K562 (cell line): ENCODE data around the gene DERL3. TPM values are rescaled to one million over a fixed set of nuclear protein-coding genes. Genes with fewer than 3 reads are reported as not detected.
A peak's percentile ranks its signal among the peaks of the same experiment; 100 is the strongest.

Experiments used
- FIP1L1 ChIP-seq: fragments of 200-400 bp; formaldehyde crosslinking; IDR thresholded peaks from 2 replicates; pipeline ENCODE4 v1.6.1; 2018; ENCODE audit warnings: mild to moderate bottlenecking, low read depth, low read length; ENCODE audit not compliant: poor library complexity, severe bottlenecking
- KDM5B ChIP-seq: fragments of 200-600 bp; sonication (generic); IDR thresholded peaks from 2 replicates; pipeline ENCODE4 v1.6.1; 2012; ENCODE audit warnings: low read depth, mild to moderate bottlenecking, moderate library complexity, low read length, control low read depth, inconsistent platforms; ENCODE audit not compliant: insufficient replicate concordance
- ZNF431 ChIP-seq: sonication (generic); formaldehyde crosslinking; IDR thresholded peaks from 2 replicates; pipeline ENCODE4 v1.8.0; 2022; ENCODE audit warnings: mild to moderate bottlenecking, missing genetic modification reagents
- polyA plus RNA-seq, 8 experiments: library from polyadenylated mRNA; depleted of rRNA in 4 of 8; stranded (reverse) in 5 of 8; unstranded in 3 of 8; fragments of >200 nt; fragmentation: Nextera tagmentation in 2 of 8; fragmentation: Illumina TruSeq in 1 of 8; extraction: Ambion mirVana in 2 of 8; extraction: Trizol in 1 of 8; gene quantifications; 2 replicates each; pipeline versions ENCODE4 v1.2.1 to v1.2.3, GENCODE V29; 2011 to 2014; ENCODE audit warnings: inconsistent platforms in 1 of 8, missing spikeins in 1 of 8
- total RNA-seq, 7 experiments: library from RNA; depleted of rRNA in 6 of 7; stranded (reverse); fragments of >200 nt in 6 of 7; fragmentation: Illumina TruSeq in 2 of 7; extraction: Trizol in 2 of 7; gene quantifications; 2 replicates each; pipeline versions ENCODE4 v1.2.1 to v1.2.3, GENCODE V29; 2011 to 2021; ENCODE audit warnings: low replicate concordance in 1 of 7
- TF ChIP-seq, protein P1 (sequence below): sonication (generic); formaldehyde crosslinking; IDR thresholded peaks from 2 replicates; pipeline ENCODE4 v1.4.0; 2020; ENCODE audit warnings: mild to moderate bottlenecking, missing genetic modification reagents
- TF ChIP-seq, protein P2 (sequence below): sonication (generic); formaldehyde crosslinking; IDR thresholded peaks from 2 replicates; pipeline ENCODE4 v1.8.0; 2023; ENCODE audit warnings: missing genetic modification reagents, mild to moderate bottlenecking, borderline replicate concordance
- TF ChIP-seq, protein P3 (sequence below): sonication (generic); formaldehyde crosslinking; IDR thresholded peaks from 2 replicates; pipeline ENCODE4 v1.8.1; 2023; ENCODE audit warnings: mild to moderate bottlenecking, missing genetic modification reagents
- TF ChIP-seq, protein P4 (sequence below): fragments of 250-450 bp; sonication (Bioruptor Pico); IDR thresholded peaks from 2 replicates; pipeline ENCODE4 v1.5.0; 2022; ENCODE audit warnings: mild to moderate bottlenecking
- TF ChIP-seq, protein P5 (sequence below): fragments of 450-650 bp; IDR thresholded peaks from 2 replicates; pipeline ENCODE4 v1.7.1; 2018; ENCODE audit warnings: mild to moderate bottlenecking, low read depth; ENCODE audit not compliant: partially characterized antibody

The DERL3 gene
- total and polyA plus RNA-seq, 9 of the 15 experiments (the other 6 are each of a cell fraction or from before 2014, with no cell fraction given) = 1.3 to 12.4 (median 4.8) TPM

DNA sequence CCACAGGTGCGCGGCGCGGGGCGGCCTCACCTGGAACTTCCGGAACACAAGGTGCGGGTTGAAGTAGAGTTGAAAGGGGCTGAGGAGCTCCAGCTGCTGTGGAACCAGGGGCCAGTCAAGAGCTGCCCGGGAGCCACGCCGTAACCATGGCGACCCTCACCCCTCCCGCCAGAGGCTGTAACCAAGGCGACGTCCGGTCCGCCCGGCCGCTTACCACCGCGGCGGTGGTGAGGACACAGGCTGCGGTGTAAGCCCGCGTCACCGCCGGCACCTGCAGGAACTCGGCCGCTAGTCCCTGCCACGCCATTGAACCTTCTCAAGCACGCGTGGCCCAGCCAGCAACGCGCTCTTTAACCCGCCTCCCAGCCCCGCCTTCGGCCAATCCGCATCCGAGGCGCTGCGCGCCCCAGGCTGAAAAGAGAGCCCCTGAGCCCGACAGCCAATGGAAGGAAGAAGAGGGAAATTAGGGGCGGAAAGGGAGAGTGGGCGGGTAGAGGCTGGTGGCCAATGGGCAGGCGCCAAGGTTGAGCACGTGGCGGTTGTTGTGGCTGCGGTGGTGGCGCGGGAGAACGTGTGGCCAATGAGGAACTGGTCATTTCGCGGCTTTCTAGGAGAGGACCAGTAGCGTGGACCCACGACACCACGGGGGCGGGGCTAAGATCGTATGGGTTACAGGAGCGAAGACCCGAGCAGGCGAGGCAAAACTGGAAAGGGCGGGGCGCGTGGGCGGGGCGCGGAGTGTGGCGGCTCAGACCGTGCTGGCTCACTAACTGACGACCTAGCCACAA, at the start of gene DERL3 (continued):
- TF ChIP-seq, protein P1, sequence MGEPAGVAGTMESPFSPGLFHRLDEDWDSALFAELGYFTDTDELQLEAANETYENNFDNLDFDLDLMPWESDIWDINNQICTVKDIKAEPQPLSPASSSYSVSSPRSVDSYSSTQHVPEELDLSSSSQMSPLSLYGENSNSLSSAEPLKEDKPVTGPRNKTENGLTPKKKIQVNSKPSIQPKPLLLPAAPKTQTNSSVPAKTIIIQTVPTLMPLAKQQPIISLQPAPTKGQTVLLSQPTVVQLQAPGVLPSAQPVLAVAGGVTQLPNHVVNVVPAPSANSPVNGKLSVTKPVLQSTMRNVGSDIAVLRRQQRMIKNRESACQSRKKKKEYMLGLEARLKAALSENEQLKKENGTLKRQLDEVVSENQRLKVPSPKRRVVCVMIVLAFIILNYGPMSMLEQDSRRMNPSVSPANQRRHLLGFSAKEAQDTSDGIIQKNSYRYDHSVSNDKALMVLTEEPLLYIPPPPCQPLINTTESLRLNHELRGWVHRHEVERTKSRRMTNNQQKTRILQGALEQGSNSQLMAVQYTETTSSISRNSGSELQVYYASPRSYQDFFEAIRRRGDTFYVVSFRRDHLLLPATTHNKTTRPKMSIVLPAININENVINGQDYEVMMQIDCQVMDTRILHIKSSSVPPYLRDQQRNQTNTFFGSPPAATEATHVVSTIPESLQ (CRISPR knock-in tag) = peak; percentile 87; the same call in 1 of the 2 replicates
- TF ChIP-seq, protein P2, sequence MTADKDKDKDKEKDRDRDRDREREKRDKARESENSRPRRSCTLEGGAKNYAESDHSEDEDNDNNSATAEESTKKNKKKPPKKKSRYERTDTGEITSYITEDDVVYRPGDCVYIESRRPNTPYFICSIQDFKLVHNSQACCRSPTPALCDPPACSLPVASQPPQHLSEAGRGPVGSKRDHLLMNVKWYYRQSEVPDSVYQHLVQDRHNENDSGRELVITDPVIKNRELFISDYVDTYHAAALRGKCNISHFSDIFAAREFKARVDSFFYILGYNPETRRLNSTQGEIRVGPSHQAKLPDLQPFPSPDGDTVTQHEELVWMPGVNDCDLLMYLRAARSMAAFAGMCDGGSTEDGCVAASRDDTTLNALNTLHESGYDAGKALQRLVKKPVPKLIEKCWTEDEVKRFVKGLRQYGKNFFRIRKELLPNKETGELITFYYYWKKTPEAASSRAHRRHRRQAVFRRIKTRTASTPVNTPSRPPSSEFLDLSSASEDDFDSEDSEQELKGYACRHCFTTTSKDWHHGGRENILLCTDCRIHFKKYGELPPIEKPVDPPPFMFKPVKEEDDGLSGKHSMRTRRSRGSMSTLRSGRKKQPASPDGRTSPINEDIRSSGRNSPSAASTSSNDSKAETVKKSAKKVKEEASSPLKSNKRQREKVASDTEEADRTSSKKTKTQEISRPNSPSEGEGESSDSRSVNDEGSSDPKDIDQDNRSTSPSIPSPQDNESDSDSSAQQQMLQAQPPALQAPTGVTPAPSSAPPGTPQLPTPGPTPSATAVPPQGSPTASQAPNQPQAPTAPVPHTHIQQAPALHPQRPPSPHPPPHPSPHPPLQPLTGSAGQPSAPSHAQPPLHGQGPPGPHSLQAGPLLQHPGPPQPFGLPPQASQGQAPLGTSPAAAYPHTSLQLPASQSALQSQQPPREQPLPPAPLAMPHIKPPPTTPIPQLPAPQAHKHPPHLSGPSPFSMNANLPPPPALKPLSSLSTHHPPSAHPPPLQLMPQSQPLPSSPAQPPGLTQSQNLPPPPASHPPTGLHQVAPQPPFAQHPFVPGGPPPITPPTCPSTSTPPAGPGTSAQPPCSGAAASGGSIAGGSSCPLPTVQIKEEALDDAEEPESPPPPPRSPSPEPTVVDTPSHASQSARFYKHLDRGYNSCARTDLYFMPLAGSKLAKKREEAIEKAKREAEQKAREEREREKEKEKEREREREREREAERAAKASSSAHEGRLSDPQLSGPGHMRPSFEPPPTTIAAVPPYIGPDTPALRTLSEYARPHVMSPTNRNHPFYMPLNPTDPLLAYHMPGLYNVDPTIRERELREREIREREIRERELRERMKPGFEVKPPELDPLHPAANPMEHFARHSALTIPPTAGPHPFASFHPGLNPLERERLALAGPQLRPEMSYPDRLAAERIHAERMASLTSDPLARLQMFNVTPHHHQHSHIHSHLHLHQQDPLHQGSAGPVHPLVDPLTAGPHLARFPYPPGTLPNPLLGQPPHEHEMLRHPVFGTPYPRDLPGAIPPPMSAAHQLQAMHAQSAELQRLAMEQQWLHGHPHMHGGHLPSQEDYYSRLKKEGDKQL (CRISPR knock-in tag) = no peak
- TF ChIP-seq FIP1L1 = peak; percentile 72
- peak; percentile 79 for TF ChIP-seq ZNF431 (CRISPR knock-in tag)
- TF ChIP-seq, protein P3, sequence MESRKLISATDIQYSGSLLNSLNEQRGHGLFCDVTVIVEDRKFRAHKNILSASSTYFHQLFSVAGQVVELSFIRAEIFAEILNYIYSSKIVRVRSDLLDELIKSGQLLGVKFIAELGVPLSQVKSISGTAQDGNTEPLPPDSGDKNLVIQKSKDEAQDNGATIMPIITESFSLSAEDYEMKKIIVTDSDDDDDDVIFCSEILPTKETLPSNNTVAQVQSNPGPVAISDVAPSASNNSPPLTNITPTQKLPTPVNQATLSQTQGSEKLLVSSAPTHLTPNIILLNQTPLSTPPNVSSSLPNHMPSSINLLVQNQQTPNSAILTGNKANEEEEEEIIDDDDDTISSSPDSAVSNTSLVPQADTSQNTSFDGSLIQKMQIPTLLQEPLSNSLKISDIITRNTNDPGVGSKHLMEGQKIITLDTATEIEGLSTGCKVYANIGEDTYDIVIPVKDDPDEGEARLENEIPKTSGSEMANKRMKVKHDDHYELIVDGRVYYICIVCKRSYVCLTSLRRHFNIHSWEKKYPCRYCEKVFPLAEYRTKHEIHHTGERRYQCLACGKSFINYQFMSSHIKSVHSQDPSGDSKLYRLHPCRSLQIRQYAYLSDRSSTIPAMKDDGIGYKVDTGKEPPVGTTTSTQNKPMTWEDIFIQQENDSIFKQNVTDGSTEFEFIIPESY (CRISPR knock-in tag) = peak; percentile 32; the same call in 1 of the 2 replicates
- TF ChIP-seq, protein P4, sequence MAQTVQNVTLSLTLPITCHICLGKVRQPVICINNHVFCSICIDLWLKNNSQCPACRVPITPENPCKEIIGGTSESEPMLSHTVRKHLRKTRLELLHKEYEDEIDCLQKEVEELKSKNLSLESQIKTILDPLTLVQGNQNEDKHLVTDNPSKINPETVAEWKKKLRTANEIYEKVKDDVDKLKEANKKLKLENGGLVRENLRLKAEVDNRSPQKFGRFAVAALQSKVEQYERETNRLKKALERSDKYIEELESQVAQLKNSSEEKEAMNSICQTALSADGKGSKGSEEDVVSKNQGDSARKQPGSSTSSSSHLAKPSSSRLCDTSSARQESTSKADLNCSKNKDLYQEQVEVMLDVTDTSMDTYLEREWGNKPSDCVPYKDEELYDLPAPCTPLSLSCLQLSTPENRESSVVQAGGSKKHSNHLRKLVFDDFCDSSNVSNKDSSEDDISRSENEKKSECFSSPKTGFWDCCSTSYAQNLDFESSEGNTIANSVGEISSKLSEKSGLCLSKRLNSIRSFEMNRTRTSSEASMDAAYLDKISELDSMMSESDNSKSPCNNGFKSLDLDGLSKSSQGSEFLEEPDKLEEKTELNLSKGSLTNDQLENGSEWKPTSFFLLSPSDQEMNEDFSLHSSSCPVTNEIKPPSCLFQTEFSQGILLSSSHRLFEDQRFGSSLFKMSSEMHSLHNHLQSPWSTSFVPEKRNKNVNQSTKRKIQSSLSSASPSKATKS (CRISPR knock-in tag) = no peak
- TF ChIP-seq KDM5B = peak; percentile 6
- TF ChIP-seq, protein P5, sequence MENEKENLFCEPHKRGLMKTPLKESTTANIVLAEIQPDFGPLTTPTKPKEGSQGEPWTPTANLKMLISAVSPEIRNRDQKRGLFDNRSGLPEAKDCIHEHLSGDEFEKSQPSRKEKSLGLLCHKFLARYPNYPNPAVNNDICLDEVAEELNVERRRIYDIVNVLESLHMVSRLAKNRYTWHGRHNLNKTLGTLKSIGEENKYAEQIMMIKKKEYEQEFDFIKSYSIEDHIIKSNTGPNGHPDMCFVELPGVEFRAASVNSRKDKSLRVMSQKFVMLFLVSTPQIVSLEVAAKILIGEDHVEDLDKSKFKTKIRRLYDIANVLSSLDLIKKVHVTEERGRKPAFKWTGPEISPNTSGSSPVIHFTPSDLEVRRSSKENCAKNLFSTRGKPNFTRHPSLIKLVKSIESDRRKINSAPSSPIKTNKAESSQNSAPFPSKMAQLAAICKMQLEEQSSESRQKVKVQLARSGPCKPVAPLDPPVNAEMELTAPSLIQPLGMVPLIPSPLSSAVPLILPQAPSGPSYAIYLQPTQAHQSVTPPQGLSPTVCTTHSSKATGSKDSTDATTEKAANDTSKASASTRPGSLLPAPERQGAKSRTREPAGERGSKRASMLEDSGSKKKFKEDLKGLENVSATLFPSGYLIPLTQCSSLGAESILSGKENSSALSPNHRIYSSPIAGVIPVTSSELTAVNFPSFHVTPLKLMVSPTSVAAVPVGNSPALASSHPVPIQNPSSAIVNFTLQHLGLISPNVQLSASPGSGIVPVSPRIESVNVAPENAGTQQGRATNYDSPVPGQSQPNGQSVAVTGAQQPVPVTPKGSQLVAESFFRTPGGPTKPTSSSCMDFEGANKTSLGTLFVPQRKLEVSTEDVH = peak; percentile 97
